Vagina (tissue), 2 donors: ENCODE results near the gene LENG1.

Experiments
- POLR2A ChIP-seq, 2 donors: fragments of 450-650 bp; IDR thresholded peaks; one replicate each; pipeline ENCODE4 v1.6.1; 2017; ENCODE audit warnings: antibody characterized with exemption in 2 of 2, mild to moderate bottlenecking in 2 of 2, moderate library complexity in 2 of 2
- POLR2AphosphoS5 ChIP-seq, 2 donors: sonication (generic); formaldehyde crosslinking; IDR thresholded peaks; one replicate each; pipeline ENCODE4 v1.9.0; 2017; ENCODE audit warnings: antibody characterized with exemption in 2 of 2, mild to moderate bottlenecking in 2 of 2, low read depth in 1 of 2; ENCODE audit not compliant: insufficient read depth in 1 of 2
- TF ChIP-seq, protein P1 (sequence below), 3 experiments: fragments of 450-650 bp in 2 of 3; fragments of 200-600 bp in 1 of 3; sonication (generic) in 1 of 3; IDR thresholded peaks; one replicate each; pipeline ENCODE4 v1.5.1; 2017 to 2019; ENCODE audit warnings: antibody characterized with exemption in 3 of 3, mild to moderate bottlenecking in 2 of 3, moderate library complexity in 2 of 3

- TF ChIP-seq, protein P1, sequence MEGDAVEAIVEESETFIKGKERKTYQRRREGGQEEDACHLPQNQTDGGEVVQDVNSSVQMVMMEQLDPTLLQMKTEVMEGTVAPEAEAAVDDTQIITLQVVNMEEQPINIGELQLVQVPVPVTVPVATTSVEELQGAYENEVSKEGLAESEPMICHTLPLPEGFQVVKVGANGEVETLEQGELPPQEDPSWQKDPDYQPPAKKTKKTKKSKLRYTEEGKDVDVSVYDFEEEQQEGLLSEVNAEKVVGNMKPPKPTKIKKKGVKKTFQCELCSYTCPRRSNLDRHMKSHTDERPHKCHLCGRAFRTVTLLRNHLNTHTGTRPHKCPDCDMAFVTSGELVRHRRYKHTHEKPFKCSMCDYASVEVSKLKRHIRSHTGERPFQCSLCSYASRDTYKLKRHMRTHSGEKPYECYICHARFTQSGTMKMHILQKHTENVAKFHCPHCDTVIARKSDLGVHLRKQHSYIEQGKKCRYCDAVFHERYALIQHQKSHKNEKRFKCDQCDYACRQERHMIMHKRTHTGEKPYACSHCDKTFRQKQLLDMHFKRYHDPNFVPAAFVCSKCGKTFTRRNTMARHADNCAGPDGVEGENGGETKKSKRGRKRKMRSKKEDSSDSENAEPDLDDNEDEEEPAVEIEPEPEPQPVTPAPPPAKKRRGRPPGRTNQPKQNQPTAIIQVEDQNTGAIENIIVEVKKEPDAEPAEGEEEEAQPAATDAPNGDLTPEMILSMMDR (IDR thresholded peaks at IDR 0.05), result no peak
- TF ChIP-seq POLR2A (IDR thresholded peaks at IDR 0.05), result no peak
- TF ChIP-seq POLR2AphosphoS5 (IDR thresholded peaks at IDR 0.05; ENCODE audit: insufficient read depth in 1 of 2, low read depth in 1 of 2), result no peak
These were observed 46.7 kb upstream of the LENG1 start for GRCh38 chr19:54206030-54206830.
